Activated naive CD4-positive, alpha-beta T cell treated with anti-CD3 and anti-CD28 coated beads, Interleukin-2, amount 50 U/mL, for 16 hours (primary cell): ENCODE measurements around the gene STARD13.

Source experiments
- DNase-seq: peaks from one replicate; pipeline ENCODE4 v3.0.0-alpha.2; 2020

STARD13 gene

DNA sequence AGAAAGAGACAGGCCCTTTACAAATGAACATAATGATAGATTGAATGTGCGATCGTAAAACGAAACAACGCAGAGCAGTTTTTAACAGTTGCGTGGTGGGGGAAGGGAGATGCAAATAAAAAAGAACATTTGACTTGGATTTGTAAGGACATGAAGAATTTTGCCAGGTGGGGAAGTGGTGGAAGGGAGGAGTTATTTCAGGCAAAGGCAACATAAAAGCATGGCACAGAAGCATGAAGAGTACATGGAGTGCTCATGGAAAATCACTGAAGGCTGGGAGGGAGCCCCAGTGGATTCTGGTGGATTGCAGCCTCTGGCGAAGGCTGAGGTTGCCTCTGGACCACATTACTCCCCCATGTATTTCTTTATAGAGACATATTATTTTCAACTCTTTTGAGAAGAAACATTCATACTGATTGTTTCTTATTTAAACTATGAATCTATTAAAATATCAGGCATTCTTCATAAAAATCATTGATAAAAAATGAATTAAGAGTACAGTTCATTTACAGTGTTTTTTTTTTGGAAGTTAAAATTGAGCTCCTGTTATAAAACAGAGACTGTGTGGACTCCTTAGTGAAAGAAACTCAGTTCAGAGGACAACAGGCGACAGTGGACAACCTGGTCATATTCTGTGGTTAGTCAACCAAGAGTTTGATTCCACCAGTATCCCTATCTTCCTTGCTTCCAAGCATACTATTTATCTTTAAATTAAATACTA lies 57.5 kb downstream of the STARD13 start:
- no peak for DNase-seq

DNA sequence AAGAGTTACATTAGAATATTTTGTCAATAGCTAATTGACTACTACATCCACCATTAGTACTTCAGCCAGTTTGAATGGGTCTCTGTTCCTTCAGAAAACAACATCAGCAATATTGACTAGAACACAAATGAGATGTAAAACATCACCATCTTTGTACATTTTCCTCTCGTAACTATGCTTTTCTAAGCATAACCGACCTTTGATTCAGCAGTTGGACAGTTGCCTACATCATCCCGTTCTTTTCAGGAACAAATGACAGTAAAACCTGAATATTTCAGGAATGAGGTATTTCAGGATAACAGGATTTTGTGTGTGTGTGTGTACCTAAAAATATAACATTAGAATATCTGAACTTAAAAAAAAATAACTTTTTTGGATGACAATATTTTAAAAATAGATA lies 60.9 kb downstream of the STARD13 start:
- no peak for DNase-seq

DNA sequence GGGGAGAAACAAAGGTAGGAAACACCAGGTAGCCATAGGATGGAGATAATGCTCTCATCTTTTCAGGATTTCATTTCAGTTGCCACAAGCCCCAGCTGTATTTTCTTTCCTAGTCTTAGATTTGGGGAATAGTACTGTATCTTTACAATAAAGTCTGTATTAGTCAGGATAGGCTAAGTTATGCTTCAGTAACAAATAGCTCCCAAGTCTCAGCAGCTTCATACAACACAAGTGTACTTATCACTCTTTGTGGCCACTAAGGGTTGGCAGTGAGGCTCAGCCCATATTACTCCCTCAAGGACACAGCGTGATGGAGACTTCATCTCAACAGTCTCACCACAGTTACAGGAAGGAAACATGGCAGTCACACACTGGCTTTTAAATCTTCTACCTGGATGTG lies 61.4 kb downstream of the STARD13 start:
- no peak for DNase-seq

DNA sequence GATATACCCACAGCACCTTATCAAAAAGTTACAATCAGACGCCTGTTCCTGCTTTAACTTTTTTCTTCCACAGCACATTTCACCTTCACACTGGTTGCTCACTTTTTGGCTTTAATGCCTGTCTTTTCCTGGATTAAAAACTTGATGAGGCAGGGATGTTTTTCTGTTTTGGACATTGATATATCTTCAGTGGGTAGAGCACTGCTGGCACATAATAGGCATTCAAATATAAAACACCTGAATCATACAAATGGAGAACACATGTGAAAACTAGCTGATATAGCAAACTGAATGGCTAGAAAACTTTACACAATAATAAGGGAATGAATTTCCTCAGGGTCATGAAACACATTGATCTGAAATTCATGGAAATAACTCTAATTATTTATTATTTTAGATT lies 65.6 kb downstream of the STARD13 start:
- DNase-seq, result no peak

GRCh38 chr13:33218426-33218825 lies 67.1 kb downstream of the STARD13 start:
- no peak for DNase-seq

- no peak for DNase-seq
Observed at GRCh38 chr13:33218020-33218419, 67.5 kb downstream of the STARD13 start.

DNA sequence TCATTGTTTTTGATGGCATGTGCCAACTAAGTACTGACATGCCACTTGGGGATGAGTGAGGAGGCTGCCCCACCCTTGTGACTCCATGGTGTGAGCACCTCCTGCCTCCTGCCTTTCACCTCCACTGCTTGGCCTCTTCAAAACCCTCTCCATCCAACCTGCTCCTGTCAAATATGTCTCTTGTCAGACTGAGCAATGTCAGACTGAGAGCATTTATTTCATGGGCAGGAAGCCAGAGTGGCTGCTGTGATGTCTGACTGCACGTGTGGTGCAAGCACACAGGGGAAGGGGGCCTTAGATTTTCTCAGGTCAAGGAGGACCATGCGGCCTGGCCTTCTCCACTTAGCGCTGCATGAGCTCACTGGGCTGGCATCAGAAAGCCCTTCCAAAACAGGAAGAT lies 68.3 kb downstream of the STARD13 start:
- no peak for DNase-seq

- no peak for DNase-seq
Observed at GRCh38 chr13:33213797-33214196, 71.8 kb downstream of the STARD13 start.

- DNase-seq, result no peak
Observed at GRCh38 chr13:33213024-33213768, 72.4 kb downstream of the STARD13 start.

DNA sequence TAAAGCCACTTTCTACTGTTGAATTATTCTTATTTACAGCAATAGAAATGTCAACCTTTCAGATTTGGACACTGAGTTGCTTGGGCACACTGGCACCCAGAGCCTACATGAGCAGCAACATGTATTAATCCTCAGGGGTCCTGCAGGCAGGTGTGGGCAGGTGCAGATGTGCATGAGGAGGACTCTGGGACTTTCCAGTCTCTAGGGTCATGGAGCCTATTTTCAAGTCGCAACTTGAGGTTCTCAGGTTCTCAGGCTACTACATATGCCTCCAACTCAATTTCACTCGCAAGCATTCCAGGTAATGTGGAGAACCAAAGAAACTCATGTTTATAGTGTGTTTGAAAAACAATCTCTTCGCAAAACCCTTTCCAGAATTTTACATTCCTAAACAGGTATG lies 73.2 kb downstream of the STARD13 start:
- no peak for DNase-seq

GRCh38 chr13:33210090-33210489 lies 75.5 kb downstream of the STARD13 start:
- no peak for DNase-seq

DNA sequence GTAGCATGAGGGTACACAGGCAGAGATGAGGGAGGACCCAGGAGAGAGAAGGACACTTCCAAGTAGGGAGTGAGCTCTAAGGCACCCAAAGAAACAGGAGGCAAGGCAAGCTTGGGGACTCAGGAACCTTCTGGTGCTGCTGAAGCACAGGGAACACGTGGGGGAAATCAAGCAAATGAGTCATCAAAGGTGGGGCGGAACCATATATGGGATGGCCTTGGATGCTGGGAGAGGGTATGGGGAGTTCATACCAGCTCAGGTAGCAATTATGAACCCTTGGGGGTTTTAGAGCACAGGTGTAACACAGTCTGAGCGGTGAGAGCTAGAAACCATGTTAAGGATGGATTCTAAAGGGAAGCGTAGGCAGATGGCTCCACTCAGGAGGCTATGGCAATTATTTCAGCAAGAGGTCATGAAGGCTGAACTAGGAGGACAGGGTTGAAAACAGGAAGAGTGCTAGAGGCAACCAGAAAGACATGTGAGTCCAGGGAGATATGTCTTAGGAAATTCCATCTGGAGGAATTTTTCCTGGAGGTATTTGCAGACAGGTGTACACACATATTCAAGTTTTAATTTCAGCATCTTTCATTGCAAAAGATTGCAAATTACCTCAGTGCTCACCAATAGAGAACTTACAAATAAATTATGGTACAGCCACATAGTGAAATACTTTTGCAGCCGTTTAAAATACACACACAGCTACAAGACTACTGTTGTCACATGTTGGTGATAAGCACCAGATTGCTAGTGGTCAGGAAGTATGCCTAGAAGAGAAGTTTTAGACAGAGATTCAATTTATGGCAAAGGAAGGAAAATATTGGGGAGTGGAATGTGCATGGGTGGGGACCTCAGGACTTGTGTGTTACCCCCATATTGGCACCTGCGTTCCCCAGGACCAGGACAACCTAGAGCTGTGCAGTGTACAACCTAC lies 77.0 kb downstream of the STARD13 start:
- no peak for DNase-seq

GRCh38 chr13:33207615-33207961 lies 78.0 kb downstream of the STARD13 start:
- no peak for DNase-seq

DNA sequence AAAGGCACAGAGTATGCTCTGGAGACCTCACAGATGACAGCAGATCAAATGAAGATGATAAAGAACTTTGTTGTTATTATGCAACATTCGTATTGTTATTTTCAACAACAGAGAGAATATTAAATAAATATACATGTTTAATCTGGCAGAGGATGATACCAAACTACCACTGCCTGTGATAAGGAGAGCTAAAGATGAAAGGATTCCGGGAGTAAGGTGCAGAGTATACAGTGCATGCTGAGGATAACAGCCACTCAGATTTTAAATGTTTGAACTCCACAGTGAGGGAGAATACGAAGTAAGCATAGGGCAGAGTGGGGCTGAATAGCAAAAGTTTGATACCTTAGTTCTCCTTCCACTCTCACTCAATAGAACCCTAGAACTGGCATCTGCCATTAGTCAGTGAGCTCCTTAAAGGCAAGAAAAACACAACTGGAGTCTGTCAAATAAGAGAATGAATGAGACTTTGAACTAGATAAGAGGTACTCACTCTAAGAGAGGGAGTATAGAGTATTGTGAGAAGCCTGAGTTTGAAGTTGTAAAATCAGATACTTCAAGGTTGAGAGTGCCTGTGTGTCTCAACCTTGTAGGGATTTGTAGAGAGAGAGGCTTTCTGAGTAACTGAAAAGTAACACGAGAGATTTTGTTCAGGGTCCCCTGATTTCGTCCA lies 78.5 kb downstream of the STARD13 start:
- no peak for DNase-seq

- DNase-seq, result no peak
Observed at GRCh38 chr13:33206425-33206824, 79.1 kb downstream of the STARD13 start.

- DNase-seq, result no peak
Observed at GRCh38 chr13:33205804-33206221, 79.7 kb downstream of the STARD13 start.

DNA sequence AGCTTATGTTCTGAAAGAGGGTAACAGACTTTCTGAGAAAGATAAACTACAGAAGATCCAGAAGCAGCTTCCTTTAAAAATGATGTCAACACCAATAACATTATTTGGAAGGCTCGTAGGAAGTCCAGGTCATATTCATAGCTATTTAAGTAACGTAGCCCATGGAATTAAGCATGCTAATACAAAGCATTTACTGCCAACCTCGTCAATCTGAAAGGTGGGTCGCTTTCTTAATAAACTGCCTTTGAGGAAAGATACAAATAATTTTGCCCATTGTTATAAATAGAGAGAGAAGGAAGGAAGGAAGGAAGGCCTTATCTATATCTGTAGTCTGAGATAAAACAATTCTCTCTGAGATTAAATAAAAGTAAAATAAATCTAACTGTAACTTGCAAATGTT lies 80.3 kb downstream of the STARD13 start:
- DNase-seq, result no peak

DNA sequence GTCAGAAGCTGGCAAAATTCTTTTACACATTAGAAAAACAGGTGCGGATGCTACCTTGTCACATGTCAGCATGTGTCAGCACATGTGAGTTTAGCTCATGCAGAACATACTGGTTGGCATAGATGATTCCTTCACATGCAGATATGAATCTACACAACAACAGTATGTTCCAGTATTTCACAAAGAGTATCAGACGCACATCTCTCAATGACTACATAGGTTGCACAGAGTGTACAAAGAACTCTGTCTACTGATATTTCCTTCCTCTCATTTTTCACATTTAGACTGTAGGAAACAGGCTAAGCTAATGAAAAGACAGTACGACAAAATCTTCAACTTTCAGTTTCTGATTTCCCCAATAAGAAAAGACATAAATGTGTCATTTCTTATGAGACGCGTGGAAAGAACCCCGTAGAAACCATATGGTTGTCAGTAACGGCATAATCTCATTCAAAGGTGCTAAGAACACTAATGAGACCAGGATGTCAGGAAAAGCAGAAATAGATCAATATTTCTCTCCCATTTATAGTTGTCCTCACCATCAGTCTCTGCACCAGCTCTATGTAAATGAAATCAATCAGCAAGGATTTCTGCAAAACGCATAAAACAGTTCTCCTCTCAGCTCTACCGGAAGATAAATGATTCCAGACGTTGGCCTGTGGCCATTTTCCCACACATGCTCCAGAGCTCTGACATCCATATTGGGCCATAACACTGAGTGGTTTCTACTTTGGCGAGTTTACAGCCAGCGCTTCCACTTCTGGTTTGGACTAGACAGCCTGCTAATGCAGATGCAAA lies 81.2 kb downstream of the STARD13 start:
- DNase-seq, result no peak

DNA sequence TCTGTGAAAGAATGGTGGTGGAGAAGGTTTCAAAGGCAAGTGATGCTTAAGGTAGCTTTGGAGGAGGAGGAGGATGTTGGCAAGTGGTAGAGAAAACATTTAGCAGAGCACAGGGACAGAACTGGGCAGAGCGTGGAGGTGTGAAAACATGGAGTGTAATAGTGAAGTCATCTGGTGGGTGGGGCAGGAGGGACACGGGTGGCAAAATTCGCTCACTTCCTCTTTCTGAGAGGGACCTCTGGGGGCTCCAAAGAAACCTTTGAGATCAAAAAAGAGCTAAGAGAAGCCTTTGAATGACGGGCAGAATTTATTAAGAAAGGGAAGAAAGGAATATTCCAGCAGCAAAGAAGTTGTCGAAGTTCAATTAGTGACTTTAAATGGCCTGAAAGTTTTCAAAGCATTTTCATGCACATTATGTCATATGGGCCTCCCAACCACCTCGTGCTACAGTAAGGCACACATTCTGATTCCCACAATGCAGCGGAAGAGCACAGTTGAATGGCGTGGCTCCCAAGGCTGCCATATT lies 82.8 kb downstream of the STARD13 start:
- DNase-seq, result no peak

DNA sequence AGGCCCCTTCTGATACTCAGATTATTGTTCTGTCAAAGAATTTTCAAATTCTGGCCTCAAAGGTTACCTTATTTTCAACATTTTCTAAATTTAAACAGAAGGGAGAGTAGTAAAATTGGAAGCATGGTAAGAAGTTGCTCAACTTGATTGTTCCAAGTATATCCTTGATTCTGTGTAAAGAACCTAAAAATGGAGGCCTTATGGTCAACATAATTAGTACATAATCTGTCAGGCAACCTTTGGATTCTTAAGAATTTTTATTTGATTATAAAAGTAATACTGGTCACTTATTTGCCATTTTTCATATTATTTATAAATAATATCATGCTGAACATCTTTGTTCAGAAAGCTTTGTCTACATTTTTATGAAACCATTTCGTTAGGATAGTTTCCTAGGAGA lies 83.9 kb downstream of the STARD13 start:
- DNase-seq, result no peak

- no peak for DNase-seq
Observed at GRCh38 chr13:33199289-33199850, 86.2 kb downstream of the STARD13 start.

DNA sequence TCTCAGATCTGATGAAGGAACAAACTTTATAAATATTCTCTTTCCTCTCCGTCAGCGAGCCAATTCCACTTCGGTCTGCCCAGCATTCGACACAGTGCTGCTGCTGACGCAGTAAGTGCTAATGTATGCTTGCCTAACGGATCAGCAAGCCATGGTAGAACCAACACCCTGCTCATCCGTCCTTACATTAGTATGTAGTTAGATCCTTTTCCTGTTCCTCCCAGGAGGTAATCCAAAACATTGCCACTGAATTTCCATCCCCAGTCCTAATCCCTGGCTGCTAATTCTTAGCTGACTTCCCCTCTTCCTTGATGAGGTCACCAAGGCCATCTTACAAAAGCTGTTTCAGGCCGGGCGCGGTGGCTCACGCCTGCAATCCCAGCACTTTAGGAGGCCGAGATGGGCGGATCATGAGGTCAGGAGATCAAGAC lies 88.0 kb downstream of the STARD13 start:
- DNase-seq, result no peak
